HepG2 (cell line): Measurements from ENCODE around the gene VSIG10L.

Experiments used
- ZFX ChIP-seq: sonication (generic); formaldehyde crosslinking; IDR thresholded peaks from 2 replicates; pipeline ENCODE4 v1.4.0; 2020; ENCODE audit warnings: mild to moderate bottlenecking, low read depth, missing genetic modification reagents, moderate library complexity
- ZNF496 ChIP-seq: sonication (generic); formaldehyde crosslinking; IDR thresholded peaks from 2 replicates; pipeline ENCODE4 v1.8.1; 2023; ENCODE audit warnings: mild to moderate bottlenecking, moderate library complexity, missing genetic modification reagents; ENCODE audit not compliant: insufficient replicate concordance
- TF ChIP-seq, protein P1 (sequence below): conservative IDR thresholded peaks from 2 replicates; pipeline ENCODE4 v1.6.1; 2018; ENCODE audit warnings: missing genetic modification reagents

DNA sequence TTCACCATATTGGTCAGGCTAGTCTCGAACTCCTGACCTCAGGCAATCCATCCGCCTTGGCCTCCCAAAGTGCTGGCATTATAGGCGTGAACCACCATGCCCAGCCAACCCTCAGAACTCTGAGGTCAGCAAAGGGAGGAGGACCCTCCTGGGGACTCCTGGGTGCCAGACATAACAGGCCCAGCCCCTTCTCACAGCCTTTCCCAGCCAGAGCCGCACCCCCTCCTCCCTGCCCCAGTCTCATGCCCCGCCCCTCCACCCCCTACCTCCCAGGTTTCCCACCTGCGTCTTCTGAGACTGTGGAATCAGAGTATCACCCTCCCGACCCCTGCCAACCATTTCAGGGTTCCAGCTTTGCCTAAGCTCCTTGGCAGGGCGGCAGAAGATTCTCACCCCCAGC lies 25.3 kb downstream of the VSIG10L start:
- TF ChIP-seq, protein P1, sequence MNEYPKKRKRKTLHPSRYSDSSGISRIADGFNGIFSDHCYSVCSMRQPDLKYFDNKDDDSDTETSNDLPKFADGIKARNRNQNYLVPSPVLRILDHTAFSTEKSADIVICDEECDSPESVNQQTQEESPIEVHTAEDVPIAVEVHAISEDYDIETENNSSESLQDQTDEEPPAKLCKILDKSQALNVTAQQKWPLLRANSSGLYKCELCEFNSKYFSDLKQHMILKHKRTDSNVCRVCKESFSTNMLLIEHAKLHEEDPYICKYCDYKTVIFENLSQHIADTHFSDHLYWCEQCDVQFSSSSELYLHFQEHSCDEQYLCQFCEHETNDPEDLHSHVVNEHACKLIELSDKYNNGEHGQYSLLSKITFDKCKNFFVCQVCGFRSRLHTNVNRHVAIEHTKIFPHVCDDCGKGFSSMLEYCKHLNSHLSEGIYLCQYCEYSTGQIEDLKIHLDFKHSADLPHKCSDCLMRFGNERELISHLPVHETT (CRISPR knock-in tag): no peak
- TF ChIP-seq ZNF496 (CRISPR knock-in tag) (no peak), ZFX (CRISPR knock-in tag) (no peak)
